GM19452 (cell line): ENCODE measurements around the gene S100A4.
"Not testable (repeated sequence)": the region's sequence is repeated elsewhere in the genome, so short reads cannot be mapped to it uniquely, and the experiment has no call there.

Source experiments
- ATAC-seq: cut with Tn5 transposase; IDR thresholded peaks from one replicate; pipeline ENCODE4 v1.9.1; 2021; ENCODE audit not compliant: unreplicated experiment

Gene S100A4

DNA sequence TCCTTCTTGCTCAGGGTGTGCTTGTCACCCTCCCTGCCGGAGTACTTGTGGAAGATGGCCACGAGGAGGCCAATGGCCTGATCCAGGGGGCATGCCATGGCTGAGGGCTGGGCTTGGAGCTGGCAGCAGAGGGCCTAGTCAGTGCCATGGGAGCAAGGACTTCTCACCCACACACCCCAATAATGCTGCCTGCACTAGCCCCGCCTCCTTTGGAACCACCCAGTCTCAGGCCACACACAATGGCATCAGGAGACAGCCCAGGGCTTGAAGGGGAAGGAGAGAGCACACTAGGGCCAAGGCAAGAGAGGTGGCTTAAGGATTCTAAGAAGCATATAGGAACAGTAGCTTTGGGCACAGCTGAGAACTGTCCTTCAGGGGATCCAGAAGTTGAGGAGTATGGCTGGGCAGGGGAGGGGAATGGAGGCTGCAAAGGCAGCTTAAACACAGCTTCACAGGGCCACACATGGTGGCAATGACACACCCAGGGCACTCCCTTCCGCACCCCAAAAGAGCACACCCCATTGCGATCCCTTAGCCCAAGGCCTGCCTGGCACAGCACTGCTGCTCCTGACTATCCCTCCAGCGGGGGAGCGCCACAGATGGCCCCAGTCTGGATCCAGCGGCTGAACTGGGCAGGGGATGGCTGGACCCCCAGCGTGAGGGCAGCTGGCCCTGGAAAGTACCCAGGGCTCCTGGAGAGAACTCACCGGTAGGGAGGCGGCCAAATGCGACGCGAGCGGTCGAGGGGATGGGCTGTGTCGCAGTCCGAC is 10.2 kb downstream of the S100A4 start, which contains the start of gene S100A6:
Gene S100A6, minus strand, starts transcription at position 750 of the 770 bp plus-strand sequence. Its CDS starts 652 bp downstream, at position 98.
- ATAC-seq, result no peak

DNA sequence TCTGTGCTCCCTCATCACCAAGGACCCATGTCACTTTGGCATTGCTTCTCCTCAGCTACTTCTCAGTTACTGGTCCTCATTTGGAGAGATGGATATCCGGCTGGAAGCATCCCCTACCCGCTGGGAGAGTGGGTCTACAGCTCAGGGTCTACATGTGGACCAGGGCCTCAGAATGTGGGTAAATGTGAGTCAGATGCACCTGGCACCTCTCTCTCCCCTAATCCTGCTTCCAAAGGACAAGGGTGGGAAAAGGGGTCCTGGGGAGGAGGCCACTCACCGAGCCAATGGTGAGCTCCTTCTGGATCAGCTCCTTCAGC is 10.7 kb downstream of the S100A4 start:
- no peak for ATAC-seq

DNA sequence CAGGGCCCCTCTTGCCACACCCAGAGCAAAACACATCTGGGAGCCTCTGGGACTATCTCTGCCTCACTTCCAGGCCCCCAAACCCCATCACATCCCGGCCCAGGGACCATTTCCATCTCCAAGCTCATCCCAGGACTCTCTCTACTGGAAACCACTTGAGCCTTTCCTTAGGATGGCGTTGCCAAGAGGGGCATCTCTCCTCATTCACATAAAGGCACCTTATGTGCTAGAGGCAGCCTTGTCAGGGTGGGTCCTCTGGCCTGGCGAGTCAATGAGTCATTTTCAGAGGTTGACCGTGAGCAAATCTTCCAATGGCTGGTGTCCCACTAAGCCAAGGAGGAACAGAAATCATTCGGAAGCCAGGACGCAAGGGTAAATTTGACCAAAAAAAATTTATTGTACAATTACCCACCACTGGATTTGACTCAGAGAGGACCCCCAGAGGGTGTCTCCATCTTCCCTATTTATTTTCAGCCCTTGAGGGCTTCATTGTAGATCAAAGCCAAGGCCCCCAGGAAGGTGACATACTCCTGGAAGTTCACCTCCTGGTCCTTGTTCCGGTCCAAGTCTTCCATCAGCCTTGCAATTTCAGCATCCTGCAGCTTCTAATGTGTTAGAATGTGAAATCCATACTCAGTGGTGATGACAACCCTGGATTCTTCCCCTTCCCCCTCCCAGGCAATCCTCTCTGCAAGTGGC is 11.2 kb downstream of the S100A4 start:
- ATAC-seq, result no peak

DNA sequence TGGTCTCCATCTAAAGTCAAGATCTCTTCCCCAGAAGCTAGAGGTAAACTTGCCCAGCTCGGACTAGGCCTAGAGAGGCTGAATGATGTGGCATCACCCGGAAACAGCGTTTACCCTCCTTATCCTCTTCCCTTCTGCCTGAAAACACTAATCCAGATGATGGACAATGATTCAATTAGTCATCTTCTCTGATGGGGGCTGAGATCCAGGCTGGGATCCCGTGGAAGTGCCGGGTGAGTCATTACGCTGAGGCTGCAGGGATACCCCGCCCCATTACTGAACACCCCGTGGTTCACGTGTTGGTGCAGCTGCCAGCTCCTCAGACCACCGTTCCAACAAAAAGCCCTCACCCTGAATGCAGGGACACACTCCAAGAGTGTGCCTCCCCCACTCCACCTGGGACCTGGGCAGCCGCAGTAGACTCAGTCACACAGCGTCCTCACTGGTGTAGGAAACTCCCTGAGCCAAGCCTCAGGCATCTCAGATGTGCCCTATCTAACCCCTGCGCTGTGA is 11.9 kb downstream of the S100A4 start:
- ATAC-seq, result no peak

DNA sequence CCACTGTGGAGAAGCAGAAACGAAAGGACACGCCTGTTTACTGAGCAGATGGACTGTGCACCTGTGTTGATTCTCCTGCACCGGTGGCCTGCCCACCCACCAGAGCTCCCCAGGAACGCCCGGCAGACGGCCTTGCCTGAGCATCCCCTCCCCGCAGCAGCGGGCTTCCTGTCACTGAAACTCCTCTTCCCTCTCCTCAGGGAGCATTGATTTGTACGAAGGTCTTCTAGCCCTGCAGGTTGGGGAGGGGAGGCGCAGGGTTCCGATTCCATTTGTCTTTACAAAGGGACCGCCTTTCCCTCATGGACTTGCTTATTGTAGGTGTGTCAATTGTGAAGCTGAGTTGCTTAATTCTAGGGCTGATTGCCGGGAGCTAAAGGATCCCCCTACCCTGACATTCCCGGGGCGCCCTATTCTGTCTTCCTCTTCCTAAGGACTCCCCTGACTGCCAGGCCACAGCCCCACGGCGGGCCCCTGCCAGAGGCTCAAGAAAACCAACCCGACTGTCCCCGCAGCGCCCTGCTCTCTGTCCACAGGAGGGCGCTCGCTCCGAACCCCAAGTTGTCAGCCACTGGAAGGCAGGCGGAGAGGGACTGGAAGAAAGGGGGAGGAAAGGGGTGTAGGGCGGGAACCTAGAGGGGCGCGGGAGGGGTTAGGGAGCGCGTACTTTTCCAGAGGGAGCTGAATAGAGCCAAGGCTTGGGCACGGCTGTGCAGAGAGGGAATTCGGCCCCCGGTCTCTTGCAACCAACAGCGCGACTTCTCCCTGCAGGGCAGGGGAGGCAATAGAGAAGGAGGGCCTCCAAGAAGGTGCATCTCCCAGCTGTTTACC is 12.6 kb downstream of the S100A4 start:
- no peak for ATAC-seq

DNA sequence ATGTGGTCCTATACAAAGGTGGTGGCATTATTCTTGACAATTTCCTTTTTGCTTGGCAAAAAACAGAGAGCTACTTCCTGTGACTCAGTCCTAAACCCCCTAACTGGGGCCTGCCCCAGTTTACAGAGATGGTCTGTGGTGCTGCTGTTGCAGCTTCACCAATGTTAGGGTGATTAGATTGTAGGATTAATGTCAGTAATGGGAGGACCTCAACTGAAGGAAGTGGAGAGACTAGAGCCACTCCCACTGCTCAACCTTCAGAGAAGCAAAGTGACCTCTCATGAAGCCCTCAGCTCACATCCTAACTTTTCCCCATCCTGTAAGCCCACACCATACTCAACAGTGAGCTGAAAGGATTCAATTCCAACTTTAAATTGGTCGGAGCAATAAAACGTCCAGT is 13.4 kb downstream of the S100A4 start:
- ATAC-seq, result no peak

DNA sequence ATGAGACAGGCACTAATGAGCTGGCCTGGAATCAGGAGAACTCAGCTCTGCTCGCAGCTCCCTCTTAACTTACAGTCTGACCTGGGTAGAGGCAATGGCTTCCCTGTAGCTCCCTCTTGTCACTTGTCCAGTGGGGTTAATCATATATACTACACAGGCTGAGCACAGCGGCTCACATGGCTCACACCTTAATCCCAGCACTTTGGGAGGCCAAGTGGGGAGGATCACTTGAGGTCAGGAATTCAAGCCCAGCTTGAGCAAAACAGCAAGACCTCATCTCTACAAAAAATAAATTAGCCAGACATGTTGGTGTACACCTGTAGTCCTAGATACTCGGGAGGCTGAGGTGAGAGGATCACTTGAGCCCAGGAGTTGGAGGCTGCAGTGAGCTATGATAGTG is 14.0 kb downstream of the S100A4 start:
- no peak for ATAC-seq

DNA sequence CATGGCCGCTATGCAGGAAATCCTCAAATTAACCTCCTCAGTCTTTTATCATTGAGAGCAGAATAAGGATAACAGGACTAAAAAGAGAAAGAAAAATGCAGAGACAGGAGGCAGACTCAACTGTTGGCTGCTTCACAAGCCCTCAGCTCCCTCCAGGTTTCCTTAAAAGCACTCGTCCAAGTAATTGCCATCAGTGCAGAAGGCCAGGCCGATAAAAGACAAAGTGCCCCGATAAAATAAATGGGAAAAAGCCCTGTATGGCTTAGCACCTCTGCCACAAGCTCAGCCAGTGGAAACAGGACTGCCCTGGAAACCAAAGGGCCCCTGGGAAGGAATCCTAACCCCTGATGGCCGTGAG is 17.9 kb downstream of the S100A4 start:
- no peak for ATAC-seq

DNA sequence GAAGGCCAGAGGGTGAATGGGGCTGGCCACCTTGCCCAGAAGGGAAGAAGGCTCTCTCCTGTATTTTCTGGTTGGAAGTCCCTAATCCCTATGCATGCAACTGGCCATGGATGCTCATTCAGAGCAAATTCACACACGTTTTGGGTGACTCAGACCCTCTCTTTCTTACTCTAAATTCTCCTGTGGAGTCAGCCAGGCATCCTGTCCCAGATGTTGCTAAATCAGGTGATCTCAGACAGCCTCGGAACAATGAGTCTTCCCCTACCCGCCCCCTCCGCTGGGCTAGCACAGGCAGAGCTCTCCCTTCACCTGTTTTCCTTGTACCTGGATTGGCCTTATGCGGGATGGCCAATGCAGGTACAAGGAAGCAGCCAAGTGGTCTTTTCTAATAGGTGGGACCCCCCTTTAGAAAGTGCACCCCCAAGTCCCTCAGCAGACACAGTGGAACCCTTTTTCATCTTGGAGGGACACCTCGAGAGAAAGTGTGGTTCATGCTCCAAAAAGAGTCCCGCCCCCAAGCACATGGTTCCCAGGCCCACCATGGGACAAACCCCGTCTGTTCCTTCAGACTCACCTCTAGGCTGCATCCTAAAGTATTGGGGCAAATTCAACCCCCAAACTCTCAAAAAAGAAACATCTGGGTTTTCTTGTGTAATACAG is 18.5 kb downstream of the S100A4 start:
- ATAC-seq, result no peak

DNA sequence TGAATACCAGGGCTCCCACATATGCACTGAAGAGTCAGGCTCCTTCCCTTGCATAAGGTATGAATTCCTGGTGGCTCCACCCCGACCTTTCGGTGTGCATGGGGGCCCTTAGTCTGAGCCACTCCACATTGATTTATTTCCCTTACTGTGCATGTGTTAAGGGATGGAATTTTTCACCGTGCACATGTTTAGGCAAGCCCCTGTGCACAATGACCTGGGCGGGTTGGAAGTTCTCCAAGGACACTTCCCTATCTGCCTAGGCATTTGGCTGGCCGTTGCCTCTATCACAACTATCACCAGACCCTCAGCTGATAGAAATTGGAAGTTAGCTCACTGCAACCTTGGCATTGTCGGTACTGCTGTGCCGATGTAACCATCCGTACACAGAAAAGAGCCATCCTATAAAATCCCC is 19.5 kb downstream of the S100A4 start:
- ATAC-seq, result no peak

DNA sequence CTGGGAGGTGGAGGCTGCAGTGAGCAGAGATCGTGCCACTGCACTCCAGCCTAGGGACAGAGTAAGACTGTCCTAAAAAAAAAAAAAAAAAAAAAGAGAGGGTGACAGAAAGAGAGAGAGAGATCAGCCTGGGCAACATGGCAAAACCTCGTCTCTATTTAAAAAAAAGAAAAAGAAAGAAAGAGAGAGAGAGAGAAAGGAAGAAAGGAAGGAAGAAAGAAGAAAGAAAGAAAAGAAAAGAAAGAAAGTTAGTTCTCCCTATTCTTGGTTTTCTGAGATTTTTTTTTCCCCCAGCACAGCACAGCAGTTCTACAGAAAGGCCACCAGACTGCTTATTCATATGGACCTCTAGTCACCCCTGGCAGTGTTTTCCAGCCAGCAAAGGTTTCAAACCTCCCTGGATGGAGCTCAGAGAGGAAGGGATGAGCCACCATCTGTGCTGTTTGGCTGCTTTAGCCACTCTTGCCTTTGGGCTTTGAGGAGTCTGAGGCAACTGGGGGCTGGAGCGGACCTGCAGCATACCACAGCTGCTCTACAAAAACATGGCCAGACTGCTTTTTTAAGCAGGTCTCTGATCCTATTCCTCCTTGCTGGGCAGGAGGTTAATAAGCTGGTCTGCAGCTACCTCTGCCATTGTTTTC is 20.4 kb downstream of the S100A4 start:
- no peak for ATAC-seq

DNA sequence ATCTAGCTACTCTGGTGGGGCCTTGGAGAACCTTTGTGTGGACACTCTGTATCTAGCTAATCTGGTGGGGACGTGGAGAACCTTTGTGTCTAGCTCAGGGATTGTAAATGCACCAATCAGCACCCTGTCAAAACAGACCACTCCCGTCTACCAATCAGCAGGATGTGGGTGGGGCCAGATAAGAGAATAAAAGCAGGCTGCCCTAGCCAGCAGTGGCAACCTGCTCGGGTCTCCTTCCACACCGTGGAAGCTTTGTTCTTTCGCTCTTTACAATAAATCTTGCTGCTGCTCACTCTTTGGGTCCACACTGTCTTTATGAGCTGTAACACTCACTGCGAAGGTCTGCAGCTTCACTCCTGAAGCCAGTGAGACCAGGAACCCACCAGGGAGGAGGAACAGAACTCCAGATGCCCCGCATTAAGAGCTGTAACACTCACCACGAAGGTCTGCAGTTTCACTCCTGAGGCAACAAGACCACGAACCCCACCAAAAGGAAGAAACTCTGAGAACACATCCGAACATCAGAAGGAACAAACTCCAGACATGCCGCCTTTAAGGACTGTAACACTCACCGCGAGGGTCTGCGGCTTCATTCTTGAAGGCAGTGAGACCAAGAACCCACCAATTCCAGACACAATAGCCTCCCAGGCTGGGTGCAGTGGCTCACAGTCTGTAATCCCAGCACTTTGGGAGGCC is 23.1 kb downstream of the S100A4 start:
- not testable (repeated sequence) for ATAC-seq

DNA sequence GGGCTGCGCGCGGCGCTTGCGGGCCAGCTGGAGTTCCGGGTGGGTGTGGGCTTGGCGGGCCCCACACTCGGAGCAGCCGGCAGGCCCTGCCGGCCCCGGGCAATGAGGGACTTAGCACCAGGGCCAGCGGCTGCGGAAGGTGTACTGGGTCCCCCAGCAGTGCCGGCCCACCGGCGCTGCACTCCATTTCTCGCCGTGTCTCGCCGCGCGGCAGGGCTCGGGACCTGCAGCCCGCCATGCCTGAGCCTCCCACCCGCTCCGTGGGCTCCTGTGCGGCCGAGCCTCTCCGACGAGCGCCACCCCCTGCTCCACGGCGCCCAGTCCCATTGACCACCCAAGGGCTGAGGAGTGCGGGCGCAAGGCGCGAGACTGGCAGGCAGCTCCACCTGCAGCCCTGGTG is 23.8 kb downstream of the S100A4 start:
- ATAC-seq, result not testable (repeated sequence)

DNA sequence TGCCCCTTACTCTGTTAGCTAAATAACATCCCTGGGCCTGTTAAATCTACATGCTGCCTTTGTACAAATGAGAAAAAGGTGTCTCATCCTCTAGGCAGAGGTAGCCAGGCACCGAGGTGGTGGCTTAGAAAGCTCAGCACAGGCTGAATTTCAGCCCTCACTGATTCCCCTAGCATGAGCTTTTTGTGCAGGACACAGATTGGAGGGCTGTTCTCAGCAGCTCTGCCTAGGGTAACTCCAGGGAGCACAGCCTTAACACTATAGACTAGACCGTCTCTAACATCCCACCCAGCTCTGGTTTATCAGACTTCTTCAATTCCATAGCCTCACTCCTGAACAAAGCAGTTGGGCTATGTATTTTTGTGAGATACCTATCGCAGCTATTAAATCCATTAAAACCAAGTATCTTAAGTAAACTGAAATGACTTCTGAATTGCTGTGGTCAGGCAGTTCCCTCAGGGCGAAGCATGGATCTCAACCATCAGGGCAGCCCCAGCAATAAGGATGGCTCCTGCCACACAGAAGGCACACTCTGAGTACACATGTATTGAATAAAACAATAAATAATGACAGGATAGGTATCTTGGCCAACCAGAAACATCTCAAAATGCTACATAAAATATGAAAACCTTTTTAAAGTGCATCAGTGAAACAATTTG is 24.7 kb downstream of the S100A4 start:
- ATAC-seq, result no peak

DNA sequence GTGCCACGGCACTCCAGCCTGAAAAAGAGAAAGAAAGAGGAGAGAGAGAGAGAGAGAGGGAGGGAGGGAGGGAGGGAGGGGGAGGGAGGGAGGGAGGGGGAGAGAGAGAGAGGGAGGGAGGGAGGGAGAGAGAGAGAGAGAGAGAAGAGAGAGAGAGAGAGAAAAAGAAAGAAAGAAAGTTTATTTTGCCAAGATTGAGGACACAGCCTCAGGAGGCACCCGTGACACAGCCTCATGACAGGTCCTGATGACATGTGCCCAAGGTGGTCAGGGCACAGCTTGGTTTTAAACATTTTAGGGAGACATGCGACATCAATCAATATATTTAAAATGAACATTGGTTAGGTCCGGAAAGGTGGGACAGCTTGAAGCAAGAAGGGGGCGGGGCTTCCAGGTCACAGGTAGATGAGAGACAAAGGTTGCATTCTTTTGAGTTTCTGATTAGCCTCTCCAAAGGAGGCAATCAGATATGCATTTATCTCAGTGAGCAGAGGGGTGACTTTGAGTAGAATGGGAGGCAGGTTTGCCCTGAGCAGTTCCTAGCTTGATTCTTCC is 25.4 kb downstream of the S100A4 start:
- not testable (repeated sequence) for ATAC-seq

DNA sequence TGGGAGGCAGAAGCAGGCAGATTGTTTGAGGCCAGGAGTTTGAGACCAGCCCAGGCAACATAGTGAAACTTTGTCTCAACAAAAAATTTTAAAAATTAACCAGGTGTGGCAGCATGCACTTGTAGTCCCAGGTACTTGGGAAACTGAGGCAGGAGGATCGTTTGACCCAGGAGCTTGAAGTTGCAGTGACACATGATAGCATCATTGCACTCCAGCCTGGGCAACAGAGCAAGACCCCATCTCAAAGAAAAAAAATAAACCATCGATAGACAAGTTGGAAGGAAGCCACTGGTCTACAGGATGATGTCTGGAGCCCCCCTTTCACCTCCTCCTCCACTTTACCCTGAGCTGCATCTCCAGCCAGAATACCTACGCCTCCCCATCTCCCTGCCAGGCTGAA is 26.4 kb downstream of the S100A4 start:
- no peak for ATAC-seq

DNA sequence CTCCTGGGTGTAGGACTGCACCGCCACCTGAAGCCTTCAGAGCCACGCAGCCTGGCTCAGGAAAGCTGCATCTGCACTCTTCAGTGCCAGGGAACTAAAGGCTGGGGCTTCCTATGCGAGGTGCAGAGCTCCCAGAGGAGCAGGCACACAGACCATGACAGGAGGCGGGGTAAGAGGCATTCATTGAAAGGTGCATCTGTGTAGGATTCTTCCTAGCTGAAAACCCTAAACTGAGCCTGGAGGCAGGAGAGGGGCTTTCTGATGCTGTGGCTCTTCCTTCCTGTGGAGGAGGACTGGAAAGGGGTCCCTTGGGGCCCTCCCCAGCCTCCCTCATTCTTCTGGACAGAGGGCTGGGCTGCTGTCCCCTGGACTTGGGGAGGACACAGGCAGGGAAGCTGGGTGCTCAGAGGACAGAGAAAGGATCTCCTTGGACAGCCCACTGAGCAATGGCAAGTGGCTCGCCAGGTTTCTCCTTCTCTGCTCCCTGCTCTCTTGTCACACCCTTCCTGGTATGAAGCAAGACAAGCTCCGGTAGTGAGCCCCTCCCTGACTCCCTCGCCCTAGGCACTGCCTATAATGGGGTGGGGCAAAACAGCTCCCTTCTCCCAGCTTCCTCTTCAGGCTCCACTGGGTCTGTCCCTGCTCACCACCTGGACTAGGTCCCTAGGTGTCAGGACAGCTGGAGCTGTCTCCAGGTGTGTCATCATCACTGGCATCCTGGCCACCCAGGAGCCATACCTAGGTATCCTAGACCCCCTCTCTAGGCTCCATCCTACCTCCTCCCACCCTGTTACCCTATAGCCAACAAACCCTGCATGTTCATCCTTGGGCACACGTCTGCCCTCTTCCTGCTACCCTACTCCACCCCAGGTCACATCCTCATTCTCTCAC is 29.9 kb downstream of the S100A4 start:
- no peak for ATAC-seq

DNA sequence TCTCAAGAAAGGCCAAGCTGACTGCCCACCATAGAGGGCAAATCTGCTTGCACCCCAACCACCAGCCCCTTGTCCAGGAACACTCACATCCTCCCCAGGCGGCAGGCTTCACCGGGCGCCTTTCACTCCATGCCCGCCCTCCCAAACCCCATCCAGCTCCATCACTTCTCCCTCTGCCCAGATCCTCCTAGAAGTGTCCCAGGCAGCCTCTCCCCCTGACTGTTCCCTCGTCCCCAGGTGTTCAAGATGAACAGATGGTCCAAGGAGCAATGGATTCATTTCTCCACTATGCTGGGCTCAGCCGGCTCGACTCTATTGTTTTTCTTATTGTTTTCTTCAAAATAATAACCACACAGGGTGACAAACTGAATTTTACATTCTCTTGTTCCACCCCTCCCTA is 31.9 kb downstream of the S100A4 start:
- ATAC-seq, result no peak
